Small intestine (tissue), 16 donors: Measurements from ENCODE around the gene CEP43. TPM values are rescaled to one million over a fixed set of nuclear protein-coding genes. Genes with fewer than 3 reads are reported as not detected.
A peak's percentile ranks its signal among the peaks of the same experiment; 100 is the strongest.
"Not testable (repeated sequence)": the region's sequence is repeated elsewhere in the genome, so short reads cannot be mapped to it uniquely, and the experiment has no call there.

Experiments
- DNase-seq, 2 donors: peaks; one replicate each; pipeline versions ENCODE4 v3.0.0 to v3.0.0-alpha.2; 2013
- FAIRE-seq: peaks from 2 replicates; lab custom pipeline; 2012; peaks lifted over from hg19 to GRCh38; lab: Jason Lieb, UNC
- H3K27ac ChIP-seq, 3 donors: one replicate each; pipeline ENCODE4 v1.5.1; 2013; ENCODE audit warnings: low read length in 2 of 3, mild to moderate bottlenecking in 2 of 3, control low read depth in 1 of 3, inconsistent platforms in 1 of 3, low read depth in 1 of 3, moderate library complexity in 1 of 3
- H3K27me3 ChIP-seq, 3 donors: one replicate each; pipeline ENCODE4 v1.6.1; 2013; ENCODE audit warnings: low read length in 3 of 3, inconsistent platforms in 1 of 3; ENCODE audit not compliant: control insufficient read depth in 3 of 3, insufficient read depth in 3 of 3
- H3K36me3 ChIP-seq, 3 donors: one replicate each; pipeline ENCODE4 v1.6.1; 2013; ENCODE audit warnings: low read length in 3 of 3, inconsistent platforms in 1 of 3, low read depth in 1 of 3, mild to moderate bottlenecking in 1 of 3, moderate library complexity in 1 of 3; ENCODE audit not compliant: control insufficient read depth in 3 of 3, insufficient read depth in 2 of 3
- H3K4me1 ChIP-seq, 3 donors: one replicate each; pipeline ENCODE4 v1.6.1; 2013; ENCODE audit warnings: low read length in 2 of 3, inconsistent platforms in 1 of 3, low read depth in 1 of 3, mild to moderate bottlenecking in 1 of 3, moderate library complexity in 1 of 3; ENCODE audit not compliant: control insufficient read depth in 3 of 3, insufficient read depth in 2 of 3
- H3K4me3 ChIP-seq, 3 donors: one replicate each; pipeline ENCODE4 v1.5.1; 2013; ENCODE audit warnings: low read length in 3 of 3, control low read depth in 1 of 3, inconsistent platforms in 1 of 3, low read depth in 1 of 3, mild to moderate bottlenecking in 1 of 3, moderate library complexity in 1 of 3
- H3K9me3 ChIP-seq, 2 donors: one replicate each; pipeline ENCODE4 v1.6.1; 2013; ENCODE audit warnings: low read depth in 1 of 2, low read length in 1 of 2; ENCODE audit not compliant: control insufficient read depth in 2 of 2, insufficient read depth in 1 of 2
- WGBS, 3 donors: extraction: QIAGEN DNeasy Blood & Tissue Kit; methylation state at CpG; one replicate each; pipeline ENCODE4 v1.1.7; 2013; 5-methylcytosine and 5-hydroxymethylcytosine counted together
- long read RNA-seq, 10 donors: transcript quantifications; one replicate each; lab custom pipeline, GENCODE V29; 2026
- polyA plus RNA-seq, 4 donors: library from polyadenylated mRNA; stranded (reverse) in 3 of 4; unstranded in 1 of 4; fragments of 200-250 nt in 3 of 4; fragments of 120-200 nt in 1 of 4; gene quantifications; one replicate each; pipeline versions ENCODE4 v1.2.1 to v1.2.3, GENCODE V29; 2013
- donor health status: healthy with polysubstance abuse.
- donor health status: control.
- donor health status: control.
- donor health status: Bipolar disorder and iron deficiency.
- donor health status: healthy.

CEP43 gene
- polyA plus RNA-seq = 10 to 100 TPM in 3 of 4 donors, 1 to 10 TPM in 1; 8.4 to 37.9 (median 18.3) TPM
- long read RNA-seq, donor 1, full-length matches to known transcripts = 6 of 6 reads
- long read RNA-seq, donor 1, partial matches to known transcripts = 0 of 6 reads
- long read RNA-seq, donor 1, other reads (novel, unspliced or antisense) = 0 of 6 reads
- long read RNA-seq, donor 2, partial matches to known transcripts = 0 of 1 reads
- long read RNA-seq, donor 2, other reads (novel, unspliced or antisense) = 0 of 1 reads
- long read RNA-seq, donor 3, full-length matches to known transcripts = 2 of 2 reads
- long read RNA-seq, donor 3, partial matches to known transcripts = 0 of 2 reads
- long read RNA-seq, donor 3, other reads (novel, unspliced or antisense) = 0 of 2 reads
- long read RNA-seq, donor 4 = 0 reads
- long read RNA-seq, donor 5 = 0 reads
- long read RNA-seq, donor 6, full-length matches to known transcripts = 3 of 3 reads
- long read RNA-seq, donor 6, partial matches to known transcripts = 0 of 3 reads
- long read RNA-seq, donor 6, other reads (novel, unspliced or antisense) = 0 of 3 reads
- long read RNA-seq, donor 7, partial matches to known transcripts = 0 of 1 reads
- long read RNA-seq, donor 7, other reads (novel, unspliced or antisense) = 0 of 1 reads
- long read RNA-seq, donor 8 = 0 reads
- long read RNA-seq, donor 9 = 0 reads
- long read RNA-seq, donor 10, full-length matches to known transcripts = 6 of 6 reads
- long read RNA-seq, donor 10, partial matches to known transcripts = 0 of 6 reads
- long read RNA-seq, donor 10, other reads (novel, unspliced or antisense) = 0 of 6 reads

GRCh38 chr6:166999145-166999883 is at the start of gene CEP43:
CEP43 (plus strand) TSS chr6:166999397; CDS start chr6:166999413, 16 bp downstream.
- H3K4me3 ChIP-seq = peak within 1 kb of the TSS; percentile 85 to 94 (median 87)
- 0 to 1% (median 1%) methylated on average over 63 to 93 of the region's 93 CpGs for WGBS, 3 donors
- H3K27me3 ChIP-seq = no peaks in the 10 kb centered on the region
- peaks cover 6 to 11% (median 10%) of the 10 kb centered on the region in 3 donors for H3K4me1 ChIP-seq
- H3K9me3 ChIP-seq = no peaks in the 10 kb centered on the region
- H3K36me3 ChIP-seq = peaks cover 0 to 6% (median 2%) of the 10 kb centered on the region in 3 donors
- FAIRE-seq (no peak), DNase-seq (peak; percentile 95 to 99)
- H3K27ac ChIP-seq = peak within 1 kb of the TSS; percentile 54 to 79 (median 71)

- peaks cover 0 to under 1% of the 10 kb centered on the region in 2 donors for H3K9me3 ChIP-seq
- no peaks in the 10 kb centered on the region for H3K4me1 ChIP-seq
- peak overlapping the region in 2 of 3 donors; percentile 25 to 85 for H3K27ac ChIP-seq
- peak in 1 of 2 donors; percentile 10 for DNase-seq
- 65 to 76% (median 69%) methylated on average over 9 of the region's 9 CpGs for WGBS, 3 donors
- H3K36me3 ChIP-seq = peaks cover 2 to 54% (median 3%) of the 10 kb centered on the region in 3 donors
- FAIRE-seq = no peak
- H3K27me3 ChIP-seq = no peaks in the 10 kb centered on the region
- no peak overlapping the region for H3K4me3 ChIP-seq
Observed at GRCh38 chr6:166949528-166950442, 49.4 kb upstream of the CEP43 start.

GRCh38 chr6:166950443-166950821 is 48.8 kb upstream of the CEP43 start:
- Histone ChIP-seq H3K4me3 (no peak overlapping the region), H3K36me3 (peaks cover 2 to 48% (median 3%) of the 10 kb centered on the region in 3 donors), H3K4me1 (peaks cover 0 to 4% (median 0%) of the 10 kb centered on the region in 3 donors), H3K27ac (peak overlapping the region in 2 of 3 donors; percentile 80 to 85), H3K9me3 (no peaks in the 10 kb centered on the region), H3K27me3 (no peaks in the 10 kb centered on the region)
- no peak for FAIRE-seq
- whole genome bisulfite sequencing, 3 donors = 75 to 84% (median 75%) methylated on average over 10 of the region's 10 CpGs
- DNase-seq = peak in 1 of 2 donors; percentile 14

- not testable (repeated sequence) for H3K27me3 ChIP-seq, H3K4me1 ChIP-seq, FAIRE-seq, H3K9me3 ChIP-seq
- Histone ChIP-seq H3K4me3 (peak overlapping the region in 1 of 3 donors; percentile 31), H3K27ac (peak overlapping the region; percentile 32 to 85 (median 80)), H3K36me3 (peaks cover 2 to 44% (median 2%) of the 10 kb centered on the region in 3 donors)
- 47 to 65% (median 57%) methylated on average over 17 of the region's 17 CpGs for WGBS, 3 donors
- DNase-seq = peak; percentile 52 to 66
Observed at GRCh38 chr6:166950892-166951669, 48.1 kb upstream of the CEP43 start.

- WGBS, 3 donors = 70 to 80% (median 70%) methylated on average over 3 of the region's 3 CpGs
- peak overlapping the region in 2 of 3 donors; percentile 57 to 85 for H3K27ac ChIP-seq
- H3K4me3 ChIP-seq = no peak overlapping the region
- no peak for FAIRE-seq
- no peaks in the 10 kb centered on the region for H3K27me3 ChIP-seq
- H3K4me1 ChIP-seq = peaks cover 0 to 4% (median 0%) of the 10 kb centered on the region in 3 donors
- no peak for DNase-seq
- H3K36me3 ChIP-seq = peaks cover 0 to 40% (median 2%) of the 10 kb centered on the region in 3 donors
- no peaks in the 10 kb centered on the region for H3K9me3 ChIP-seq
Observed at GRCh38 chr6:166951670-166952060, 47.5 kb upstream of the CEP43 start.

GRCh38 chr6:166952121-166952520 is 47.1 kb upstream of the CEP43 start:
- Histone ChIP-seq H3K4me3 (no peak overlapping the region), H3K27ac (peak overlapping the region in 1 of 3 donors; percentile 70), H3K36me3 (peaks cover 0 to 37% (median 2%) of the 10 kb centered on the region in 3 donors), H3K9me3 (no peaks in the 10 kb centered on the region), H3K27me3 (no peaks in the 10 kb centered on the region), H3K4me1 (peaks cover 0 to 4% (median 0%) of the 10 kb centered on the region in 3 donors)
- no peak for DNase-seq
- no peak for FAIRE-seq
- WGBS, 3 donors = 84 to 93% (median 86%) methylated on average over 12 of the region's 12 CpGs
